GM18505 (cell line): ENCODE measurements around the gene ZNF580.

Experiments
- ATAC-seq: cut with Tn5 transposase; IDR thresholded peaks from one replicate; pipeline ENCODE4 v1.9.1; 2021; ENCODE audit not compliant: unreplicated experiment
- POLR2A ChIP-seq: IDR thresholded peaks from 4 replicates; pipeline ENCODE4 v1.6.1; 2011; ENCODE audit warnings: borderline replicate concordance; ENCODE audit not compliant: insufficient read depth, insufficient read length; ENCODE audit errors: extremely low read depth

ZNF580 gene

DNA sequence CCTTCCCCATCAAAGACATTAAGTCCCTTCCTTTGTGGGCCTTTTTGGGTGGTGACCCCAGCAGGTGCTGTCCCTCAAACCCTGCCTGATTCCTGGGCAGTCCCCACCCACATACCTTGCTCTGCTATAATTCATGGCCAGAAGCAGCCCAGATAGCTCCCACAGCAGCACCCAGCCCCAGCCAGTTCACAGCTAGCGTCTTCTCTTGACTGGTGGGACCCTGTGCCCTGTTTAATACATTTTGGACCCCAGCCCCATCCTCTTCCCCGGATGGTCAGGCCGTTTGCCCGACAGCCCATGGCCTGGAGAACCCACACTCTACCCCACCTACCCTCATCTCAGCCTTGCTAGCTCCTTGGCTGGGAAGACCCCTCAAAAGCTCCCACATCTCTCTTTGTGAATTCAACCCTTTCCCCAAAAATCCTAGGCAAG lies 9.3 kb downstream of the ZNF580 start:
- TF ChIP-seq POLR2A = no peak
- ATAC-seq = no peak

DNA sequence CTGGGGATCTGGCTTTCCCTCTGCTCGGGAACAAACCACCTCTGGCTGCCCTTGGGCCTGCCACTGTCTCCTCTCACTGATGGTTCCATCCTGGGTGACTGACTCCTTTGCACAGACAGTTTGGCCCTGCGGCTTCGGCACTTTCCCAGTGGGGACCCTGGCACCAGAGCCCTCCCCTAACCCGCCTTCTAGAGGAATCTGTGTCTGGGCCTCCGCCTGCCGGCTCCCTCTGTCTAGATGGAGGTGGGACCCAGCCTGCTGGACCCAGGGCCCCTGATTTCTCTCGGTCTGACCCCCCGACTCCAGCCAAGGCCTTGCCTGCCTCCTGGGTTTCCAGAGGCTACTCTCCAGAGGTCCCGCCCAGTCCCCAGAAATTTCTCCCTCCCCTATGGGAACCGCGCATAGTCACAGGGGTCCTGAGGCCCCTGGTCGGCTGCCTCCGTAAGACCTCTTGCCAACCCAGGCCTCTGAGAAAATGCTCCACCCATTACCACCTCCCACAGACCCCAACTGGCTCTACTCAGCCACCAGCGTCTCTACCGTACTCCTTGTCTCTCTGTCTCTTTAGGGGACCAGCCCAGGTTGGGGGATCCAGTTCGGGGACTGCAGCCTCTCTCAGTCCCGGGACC lies 9.9 kb downstream of the ZNF580 start:
- TF ChIP-seq POLR2A = no peak
- no peak for ATAC-seq

DNA sequence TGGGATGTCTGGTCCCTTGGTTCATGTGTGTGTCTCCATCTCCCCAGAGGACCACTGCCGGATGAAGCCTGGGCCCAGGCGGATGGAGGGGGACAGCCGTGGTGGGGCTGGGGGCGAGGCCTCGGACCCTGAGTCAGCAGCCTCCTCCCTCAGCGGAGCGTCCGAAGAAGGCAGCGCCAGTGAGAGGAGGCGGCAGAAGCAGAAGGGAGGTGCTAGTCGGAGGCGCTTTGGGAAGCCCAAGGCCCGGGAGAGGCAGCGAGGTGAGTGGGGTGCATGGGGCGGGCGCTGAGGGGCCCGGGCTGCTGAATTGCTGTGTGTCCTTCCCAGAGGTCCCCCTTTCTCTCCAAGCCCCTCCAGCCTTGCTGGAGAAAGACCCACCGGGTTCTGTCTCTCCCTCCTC lies 10.4 kb downstream of the ZNF580 start:
- no peak for ATAC-seq
- no peak for TF ChIP-seq POLR2A

DNA sequence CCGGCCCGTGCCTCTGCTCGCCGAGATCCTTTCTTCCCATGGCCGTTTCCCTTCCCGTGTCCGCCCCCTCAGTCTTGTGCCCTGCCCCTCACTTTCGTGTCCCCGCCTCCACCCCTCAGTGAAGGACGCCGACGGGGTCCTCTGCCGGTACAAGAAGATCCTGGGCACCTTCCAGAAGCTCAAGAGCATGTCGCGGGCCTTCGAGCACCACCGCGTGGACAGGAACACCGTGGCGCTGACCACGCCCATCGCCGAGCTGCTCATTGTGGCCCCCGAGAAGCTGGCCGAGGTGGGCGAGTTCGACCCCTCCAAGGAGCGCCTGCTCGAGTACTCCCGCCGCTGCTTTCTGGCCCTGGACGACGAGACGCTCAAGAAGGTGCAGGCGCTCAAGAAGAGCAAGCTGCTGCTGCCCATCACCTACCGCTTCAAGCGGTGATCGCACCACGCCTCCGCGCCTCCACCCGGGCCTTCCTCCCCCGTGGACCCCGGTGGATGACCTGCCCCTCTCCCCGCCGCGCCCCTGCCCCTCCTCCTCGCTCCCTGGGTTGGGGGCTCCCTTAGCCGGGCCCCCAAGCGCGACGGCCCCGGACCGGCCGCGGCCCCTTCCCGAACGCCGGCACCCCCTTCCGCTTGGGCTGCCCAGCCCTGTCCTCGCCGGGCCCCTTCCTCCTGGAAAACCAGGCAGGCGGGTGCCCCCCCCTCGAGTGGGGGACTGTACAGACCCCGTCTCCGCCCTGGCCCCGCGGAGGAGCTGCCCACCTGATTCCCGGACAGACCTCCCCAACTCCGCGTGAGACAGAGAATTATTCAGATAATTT lies 11.7 kb downstream of the ZNF580 start:
- no peak for TF ChIP-seq POLR2A
- no peak for ATAC-seq

DNA sequence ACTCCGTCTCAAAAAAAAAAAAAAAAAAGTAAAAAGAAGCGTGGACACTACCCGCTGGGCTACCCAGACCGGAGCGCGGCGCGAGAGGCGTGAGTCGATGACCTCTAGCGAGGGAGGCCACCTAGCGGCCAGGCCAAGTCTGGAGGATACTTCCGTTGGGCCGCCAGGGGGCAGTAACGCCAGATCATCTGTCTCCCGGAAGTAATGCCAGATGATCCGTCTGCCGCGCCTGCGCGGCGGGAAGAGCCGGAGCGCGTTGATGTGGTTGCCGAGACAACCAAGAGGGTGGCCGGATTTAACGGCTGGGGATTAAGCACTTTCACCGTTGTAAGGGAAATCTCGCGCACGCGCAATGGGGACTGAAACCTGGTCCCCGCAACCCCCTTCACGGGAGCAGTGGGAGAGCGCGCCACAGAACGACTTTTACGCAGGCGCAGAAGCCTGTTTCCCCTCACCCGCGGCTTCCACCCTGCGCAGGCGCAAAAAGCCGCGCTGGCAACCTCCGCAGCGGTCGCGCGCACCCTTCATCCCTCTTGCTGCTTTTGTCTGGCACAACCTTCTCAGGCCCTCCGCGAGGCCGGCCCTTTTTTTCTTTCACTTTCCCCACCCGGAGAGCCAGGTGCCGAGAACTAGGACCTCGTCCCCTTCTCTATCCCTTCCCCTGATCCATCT lies 13.0 kb downstream of the ZNF580 start:
- TF ChIP-seq POLR2A = peak; percentile 89
- peak; percentile 39 for ATAC-seq

DNA sequence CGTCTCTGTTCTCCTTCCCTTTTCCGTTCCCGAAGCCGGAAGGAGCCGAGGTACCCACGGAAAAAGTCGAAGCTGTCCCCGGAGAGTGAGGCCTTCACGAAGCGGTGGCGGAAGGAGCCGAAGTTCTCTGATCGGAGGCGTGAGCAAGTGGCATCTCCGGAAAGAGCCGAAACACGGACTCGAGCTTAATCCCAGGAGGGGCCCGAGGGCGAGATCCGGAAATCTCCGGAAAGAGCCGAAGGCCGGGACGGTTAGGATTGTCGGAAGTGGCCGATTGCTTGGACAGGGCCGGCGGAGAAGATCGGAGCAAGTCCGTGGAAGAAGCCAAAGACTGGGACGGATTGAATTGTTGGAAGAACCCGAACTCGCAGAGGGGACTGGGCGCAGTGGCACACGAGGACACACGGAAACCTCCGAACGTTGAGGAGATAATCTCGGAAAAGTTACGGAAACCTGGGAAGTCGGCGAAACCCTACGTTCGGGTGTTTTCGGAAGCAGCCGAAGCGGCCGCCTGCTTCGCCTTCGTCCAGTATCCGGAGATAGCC lies 13.6 kb downstream of the ZNF580 start:
- ATAC-seq = peak; percentile 56
- no peak for TF ChIP-seq POLR2A

DNA sequence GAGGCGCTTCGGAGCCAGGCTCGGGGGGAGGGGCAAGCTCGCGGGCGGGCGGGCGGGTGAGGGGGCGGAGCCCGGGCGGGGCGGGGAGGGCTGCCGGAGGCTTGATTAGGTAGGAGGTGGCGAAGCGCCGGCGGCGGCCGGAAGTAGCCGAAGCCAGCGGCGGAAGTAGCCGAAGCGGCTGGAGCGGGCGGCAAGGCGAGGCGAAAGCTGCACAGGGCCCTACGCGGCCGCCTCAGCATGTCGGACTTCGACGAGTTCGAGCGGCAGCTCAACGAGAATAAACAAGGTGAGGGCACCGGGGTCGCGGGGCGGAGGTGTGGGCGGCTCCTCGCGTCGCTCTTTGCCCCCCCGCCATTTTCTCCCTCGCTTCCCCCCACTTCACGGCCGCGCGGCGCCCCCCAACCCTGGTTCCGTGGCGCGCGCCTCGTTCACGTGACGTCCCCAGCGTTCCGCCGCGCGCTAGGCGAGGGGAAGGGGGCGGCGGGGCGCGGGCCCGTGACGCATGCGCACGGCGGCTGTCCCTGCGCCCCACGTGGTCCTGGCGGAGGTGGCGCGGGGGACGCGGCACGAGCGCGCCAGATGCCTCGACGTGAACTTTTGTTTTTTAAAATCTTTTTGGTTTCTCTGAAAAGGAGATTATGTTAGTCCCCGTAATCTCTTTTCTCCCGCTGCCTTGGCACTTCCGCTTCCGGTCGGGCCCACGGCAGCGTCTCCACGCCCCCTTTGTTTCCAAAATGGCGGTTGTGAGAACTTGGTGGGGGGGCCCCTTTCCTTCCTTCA lies 14.3 kb downstream of the ZNF580 start, which contains the start of gene U2AF2:
U2AF2 (plus strand) TSS at position 168 of the 780 bp plus-strand sequence; CDS start at position 238, 70 bp downstream.
- peak; percentile 36 for ATAC-seq
- TF ChIP-seq POLR2A = peak; percentile 92

DNA sequence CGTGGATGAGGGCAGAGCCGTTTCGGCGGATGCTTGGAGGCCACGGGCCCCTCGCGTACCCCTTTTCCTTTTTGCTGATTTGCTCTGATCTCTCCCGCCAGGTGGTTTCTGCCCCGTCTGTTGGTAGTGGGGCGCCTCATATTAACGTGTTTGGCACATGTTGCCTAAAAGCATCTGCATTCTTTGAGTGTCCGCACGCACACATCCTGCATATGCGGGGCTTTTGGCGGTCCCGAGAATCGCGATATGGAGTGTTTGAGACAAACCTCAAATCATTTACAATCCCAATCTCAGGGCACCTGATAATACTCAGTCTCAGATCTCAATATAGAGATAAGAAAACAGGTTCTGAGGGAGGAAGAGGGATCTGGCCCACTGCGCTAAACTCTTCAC lies 14.8 kb downstream of the ZNF580 start:
- TF ChIP-seq POLR2A = no peak
- ATAC-seq = no peak

DNA sequence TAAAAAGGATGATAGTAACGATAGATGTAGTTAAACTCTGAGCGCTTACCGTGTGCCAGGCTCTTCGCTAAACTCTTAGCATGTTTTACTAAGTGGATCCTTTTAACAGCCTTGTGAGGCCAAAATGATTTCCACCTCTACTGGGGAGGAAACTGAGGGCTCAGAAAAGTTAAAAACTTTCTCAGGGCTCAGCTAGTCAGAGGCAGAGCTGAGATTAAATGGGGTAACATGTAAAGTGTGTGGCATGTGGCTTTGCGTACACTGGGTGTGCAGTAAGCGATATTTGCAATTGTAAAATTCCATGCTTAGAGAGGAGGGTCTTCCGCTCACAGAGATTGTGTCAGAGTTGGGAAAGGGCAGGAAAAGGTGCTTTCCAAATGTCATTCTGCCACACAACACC lies 15.8 kb downstream of the ZNF580 start:
- ATAC-seq = no peak
- no peak for TF ChIP-seq POLR2A

DNA sequence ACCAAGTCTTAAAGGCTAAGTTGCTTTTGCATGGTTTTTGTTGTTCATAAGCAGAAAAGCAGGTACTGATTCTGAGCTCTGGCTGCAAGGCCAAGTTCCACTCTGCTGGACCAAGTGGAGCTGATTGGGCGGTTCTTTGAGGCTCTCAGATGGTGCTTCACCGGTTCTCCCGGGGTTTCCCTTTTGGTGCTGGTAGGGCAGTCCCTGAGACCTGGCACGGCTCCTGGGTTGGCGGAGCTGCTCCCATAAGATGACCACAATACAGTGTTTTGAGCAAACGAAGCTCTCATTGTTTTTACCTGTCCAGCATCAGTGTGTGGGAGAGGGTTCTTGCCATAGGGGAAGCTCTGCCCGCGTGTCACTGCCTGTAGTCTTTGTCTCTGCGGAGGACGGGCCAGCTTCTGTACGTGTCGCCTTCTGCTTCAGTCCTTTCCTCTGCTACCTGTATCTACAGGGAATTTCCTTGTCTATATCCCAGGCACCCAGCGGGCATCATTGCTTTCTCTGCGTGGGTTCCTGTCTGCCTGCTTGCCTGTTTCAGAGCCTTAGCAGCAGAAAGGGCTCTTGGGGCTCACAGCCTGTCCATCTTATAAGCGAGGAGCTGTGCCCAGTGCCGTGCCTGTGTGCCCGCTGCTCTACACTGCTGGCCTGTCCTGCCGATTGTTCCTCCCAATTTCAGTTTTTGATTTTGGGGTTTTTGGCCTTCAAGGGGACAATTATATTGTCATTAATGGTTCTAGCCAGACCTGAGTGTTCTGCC lies 16.4 kb downstream of the ZNF580 start:
- no peak for ATAC-seq
- TF ChIP-seq POLR2A = no peak

DNA sequence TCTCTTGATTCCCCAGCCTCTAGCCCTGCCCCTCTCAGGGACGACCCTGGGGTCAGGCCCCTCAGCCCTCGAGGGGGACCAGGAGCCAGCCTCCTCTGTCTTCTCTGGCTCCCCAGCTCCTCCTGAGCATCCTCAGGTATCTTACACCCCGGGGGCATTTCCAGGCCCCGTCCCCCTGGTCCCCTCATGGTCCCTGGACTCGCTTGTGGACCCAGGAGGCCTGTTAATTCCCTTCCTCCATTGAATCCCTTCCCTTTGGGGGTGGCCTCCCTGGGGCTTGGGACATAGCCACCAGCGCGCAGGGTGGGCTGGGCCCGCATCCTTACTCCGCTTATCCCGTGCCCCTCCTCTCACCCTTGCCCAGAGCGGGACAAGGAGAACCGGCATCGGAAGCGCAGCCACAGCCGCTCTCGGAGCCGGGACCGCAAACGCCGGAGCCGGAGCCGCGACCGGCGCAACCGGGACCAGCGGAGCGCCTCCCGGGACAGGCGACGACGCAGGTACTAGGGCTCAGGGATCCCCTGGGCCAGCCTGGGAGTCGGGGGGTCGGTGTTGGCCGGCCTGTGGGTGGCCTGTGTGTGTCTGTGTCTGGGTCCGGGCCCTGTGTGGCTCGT lies 18.2 kb downstream of the ZNF580 start:
- ATAC-seq = no peak
- TF ChIP-seq POLR2A = no peak

DNA sequence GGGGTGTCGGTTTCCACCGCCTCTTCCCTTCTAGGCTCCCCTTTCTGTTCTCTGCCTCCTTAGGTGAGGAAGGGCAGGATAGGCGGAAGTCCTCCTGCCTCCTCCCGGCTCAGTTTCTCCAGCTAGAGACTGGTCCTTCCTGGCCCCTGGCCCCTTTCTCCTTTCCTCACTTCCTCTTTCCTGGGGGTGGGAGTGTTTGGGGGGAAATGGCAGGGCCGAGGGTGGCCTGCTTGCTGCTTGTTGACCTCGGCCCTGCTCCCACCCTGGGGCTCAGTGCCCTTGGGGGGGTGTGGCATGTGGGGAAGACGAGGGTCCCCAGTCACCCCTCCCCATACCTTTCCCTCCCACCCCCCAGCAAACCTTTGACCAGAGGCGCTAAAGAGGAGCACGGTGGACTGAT lies 19.0 kb downstream of the ZNF580 start:
- TF ChIP-seq POLR2A = no peak
- ATAC-seq = no peak
